NCI-H748 (cell line): ENCODE results near the gene SLC25A47.
A peak's percentile ranks its signal among the peaks of the same experiment; 100 is the strongest.
"Not testable (repeated sequence)": the region's sequence is repeated elsewhere in the genome, so short reads cannot be mapped to it uniquely, and the experiment has no call there.

Experiments used
- DNase-seq: peaks from one replicate; lab custom pipeline; 2025; ENCODE audit not compliant: unreplicated experiment; lab: John Stamatoyannopoulos, UW

Gene SLC25A47

DNA sequence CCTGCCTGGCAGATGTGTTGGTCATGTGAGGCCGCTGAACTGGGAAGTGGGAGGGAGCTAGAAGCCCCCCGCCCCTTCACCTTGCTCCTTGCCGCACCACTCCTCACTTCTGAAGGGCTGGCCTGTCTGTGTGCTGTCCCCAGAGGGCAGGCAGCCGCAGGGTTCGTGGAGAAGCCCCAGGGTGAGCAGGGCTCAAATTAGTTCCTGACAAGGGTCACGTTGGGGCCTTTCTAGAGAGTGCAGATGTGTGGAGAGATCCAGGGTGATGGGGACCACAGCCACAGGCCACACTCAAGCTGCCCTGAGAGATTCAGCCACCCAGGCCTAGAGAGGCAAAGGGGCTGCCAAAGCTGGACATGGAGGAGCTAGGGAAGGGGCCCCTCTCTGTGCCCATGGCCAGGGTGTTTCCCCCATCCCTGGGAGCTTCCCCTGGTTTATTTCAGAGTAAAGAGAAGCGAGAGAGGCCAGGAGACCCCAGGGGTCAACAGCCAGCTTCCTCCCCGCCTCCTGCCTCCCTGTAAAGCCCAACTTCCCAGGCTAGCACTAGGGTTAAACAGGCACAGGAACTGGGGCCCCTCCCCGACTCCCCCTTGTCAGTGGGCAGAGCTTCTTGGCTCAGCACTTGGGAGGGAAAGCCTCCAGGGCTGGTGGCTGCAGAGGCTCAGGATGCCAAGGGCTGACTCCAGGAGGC is 33.1 kb upstream of the SLC25A47 start:
- DNase-seq, result no peak

DNA sequence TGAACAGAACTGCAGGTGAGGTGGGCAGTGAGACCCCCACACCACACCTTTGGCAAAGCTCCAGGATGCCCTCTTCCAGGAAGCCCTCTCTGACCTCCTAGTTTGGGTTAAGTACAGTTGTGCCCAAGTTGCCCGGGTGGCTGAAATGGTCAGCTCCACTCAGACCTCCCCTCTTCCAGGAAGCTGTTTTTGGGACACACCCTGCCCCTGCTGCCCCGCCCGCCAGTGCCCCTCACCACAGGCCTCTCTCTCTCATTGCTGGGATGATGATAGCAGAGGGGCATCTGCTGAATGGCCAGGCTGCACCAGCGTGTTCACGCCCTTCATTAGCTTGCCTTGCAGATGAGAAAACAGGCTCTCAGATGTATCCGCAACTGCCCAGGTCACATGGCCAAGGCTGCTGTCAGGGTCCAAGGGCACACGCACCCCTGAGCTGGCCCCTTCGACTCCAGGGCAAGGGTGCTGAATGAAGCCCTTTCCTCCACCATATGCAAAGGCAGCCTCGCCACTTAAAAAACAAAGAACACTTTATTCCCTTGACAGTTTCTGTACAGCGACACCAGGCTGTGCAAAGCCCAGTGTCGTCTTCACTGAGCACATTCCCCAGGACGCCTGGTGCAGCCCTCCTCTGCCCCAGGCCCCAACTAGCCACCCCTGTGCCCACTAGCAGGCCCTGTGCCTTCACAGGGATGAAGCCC is 32.4 kb upstream of the SLC25A47 start:
- no peak for DNase-seq

DNA sequence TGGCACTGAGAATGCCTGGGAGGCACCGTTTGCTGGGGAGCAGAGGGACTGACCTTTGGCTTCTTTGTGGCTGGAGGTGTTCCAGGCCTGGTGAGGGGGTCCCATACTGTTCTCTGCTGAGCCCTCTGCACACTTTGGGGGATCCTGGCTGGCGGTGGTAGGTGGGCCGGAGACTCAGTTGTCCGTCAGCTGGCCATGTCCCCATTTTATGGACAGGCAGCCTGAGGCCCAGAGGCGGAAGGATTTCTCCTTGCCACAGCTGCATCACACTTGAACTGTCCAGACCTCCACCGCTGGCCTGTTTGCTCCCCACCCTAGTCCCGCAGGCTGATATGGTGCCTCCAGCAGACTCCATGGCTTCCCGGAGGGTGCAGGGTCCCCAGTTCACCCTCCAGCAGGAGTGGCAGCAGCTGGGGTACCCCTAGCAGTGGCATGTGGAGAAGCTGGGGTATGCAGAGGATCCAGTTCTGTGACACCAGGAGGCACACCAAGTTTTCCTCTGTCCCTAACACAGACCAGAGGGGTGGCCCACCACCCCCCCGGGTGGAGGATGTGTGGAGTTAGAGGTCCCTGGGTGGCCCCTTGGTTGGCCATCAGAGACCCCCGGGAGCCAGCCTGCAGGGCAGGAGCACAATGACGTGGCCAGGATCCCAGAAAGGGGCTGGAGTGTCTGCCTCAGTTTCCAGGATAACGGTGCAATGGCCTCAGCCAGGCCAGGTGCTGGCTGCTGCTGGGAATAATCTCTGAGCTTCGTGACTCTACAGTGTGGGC is 31.6 kb upstream of the SLC25A47 start:
- no peak for DNase-seq

DNA sequence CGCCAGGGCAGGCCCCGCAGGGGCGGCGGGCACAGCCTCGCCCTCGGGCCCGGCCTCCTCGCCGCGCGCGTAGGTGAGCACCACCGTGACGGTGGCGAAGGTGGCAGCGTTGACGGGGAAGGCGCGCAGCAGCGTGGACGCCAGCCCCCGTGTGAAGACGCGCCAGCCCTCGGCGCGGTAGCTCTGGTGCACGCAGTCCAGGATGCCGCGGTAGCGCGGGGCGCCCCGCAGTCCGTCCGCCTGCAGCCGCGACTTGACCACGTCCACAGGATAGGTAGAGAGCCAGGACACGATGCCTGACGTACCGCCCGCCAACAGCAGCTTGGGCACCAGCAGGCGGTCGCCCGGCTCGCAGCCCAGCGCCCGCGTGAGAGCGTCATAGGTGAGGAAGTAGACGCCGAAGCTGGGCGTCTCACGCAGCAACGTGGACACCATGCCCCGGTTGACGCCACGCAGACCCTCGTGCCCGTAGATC is 30.8 kb upstream of the SLC25A47 start:
- DNase-seq, result no peak

DNA sequence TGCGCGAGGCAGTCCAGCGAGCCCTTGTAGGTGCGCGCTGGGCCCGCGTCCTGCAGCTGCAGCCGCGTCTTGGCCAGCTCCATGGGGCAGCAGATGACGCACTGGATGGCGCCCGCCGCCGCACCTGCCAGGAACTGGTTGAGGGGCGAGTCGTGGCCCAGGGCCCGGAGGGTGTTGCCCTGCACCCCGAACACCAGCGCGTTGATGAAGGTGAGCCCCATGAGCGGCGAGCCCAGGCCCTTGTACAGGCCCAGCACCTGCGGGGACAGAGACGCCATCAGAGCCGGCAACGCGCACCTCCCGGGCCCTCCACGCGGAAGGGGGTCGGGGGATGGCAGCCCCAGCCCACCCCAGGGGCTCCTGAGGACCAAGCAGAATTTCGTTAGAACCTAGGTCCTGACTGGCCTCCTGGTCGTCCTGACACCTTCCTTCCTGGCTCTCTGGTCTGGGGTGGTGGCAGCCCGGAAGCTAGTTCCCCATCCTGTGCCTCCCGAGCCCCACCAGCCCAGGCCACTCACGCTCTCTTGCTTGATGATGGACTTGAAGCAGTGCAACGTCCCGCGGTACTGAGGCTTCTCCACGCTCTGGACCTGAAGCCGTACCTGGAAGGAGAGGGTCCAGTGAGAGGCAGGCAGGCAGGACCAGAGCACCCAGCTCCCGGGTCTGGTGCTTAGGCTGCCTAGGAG is 30.2 kb upstream of the SLC25A47 start:
- DNase-seq, result no peak

DNA sequence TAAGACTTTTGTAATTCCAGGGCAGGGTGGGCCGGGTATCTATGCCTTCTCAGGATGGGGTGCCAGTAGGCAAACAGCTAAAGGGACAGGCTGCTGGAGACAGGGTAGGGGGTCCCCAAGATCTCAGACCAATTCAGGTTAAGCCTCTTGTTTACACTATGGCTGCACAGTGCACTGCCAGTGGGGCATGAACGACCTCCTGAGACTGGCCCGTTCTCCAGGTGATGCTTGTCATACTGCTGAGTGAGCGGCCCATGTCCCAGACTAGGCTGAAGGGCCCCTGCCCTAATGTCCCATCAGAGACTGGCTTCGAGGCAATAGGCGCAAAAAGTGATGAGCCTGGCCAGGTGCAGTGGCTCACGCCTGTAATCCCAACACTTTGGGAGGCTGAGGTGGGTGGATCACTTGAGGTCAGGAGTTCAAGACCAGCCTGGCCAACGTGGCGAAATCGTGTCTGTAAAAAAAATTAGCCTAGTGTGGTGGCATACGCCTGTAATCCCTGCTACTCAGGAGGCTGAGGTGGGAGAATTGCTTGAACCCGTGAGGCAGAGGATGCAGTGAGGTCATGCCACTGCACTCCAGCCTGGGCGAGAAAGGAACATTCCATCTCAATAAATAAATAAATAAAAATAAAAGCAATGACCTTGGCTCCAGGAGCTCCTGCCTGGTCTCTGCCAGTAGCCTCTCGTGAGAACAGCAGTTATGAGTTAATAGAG is 29.5 kb upstream of the SLC25A47 start:
- DNase-seq, result no peak

DNA sequence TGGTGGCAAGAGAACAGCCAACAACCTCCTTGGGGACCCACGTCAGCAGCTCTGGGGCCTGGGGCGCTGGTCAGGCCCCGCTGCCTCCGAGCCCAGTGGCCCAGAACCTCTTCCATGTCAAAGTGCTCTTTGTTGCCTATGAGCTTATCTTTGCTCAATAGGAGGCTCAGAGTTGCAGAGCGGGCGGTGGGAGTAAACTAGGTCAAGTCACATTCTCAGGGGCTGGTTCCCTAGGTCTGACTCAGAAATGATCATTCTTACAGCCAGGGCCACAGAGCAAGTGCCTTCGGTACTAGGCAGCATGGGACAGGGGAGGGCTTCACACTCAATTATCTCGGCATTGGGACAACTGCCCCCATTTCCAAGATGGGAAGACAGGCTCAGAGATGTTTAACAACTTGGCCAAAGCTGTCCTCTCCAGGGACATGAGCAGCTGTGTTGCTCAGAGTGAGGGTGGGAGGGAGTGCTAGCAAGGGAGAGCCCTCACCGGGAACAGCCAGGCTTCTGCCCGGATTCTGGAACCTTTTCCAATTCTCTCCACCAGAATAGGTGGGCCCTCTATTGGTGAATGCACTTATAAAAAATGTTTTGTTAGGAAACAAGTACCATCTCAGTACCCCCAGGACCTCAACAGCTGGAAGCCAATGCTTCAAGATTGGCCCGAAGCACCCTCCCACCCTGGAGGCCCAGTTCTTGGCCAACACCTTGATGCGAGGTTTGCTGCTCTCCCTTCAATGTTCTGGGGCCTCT is 28.8 kb upstream of the SLC25A47 start:
- DNase-seq, result no peak

DNA sequence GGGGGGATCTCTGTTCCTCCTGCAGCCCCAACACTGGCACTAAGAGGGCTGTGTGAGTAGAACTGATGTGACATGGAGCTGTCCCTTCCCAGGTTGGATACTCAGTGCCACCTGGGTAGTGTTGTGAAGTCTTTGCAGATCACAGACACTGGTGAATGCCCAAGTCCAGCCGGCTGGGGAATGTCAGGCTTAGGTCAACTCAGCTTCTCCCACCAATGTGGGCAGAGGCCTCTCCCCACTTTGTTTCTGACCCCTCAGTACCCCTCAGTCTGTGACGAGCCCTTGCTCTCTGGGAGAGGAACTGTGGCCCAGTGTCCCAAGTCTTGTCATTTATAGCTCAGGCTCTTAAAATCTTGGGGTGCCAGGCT is 28.2 kb upstream of the SLC25A47 start:
- no peak for DNase-seq

DNA sequence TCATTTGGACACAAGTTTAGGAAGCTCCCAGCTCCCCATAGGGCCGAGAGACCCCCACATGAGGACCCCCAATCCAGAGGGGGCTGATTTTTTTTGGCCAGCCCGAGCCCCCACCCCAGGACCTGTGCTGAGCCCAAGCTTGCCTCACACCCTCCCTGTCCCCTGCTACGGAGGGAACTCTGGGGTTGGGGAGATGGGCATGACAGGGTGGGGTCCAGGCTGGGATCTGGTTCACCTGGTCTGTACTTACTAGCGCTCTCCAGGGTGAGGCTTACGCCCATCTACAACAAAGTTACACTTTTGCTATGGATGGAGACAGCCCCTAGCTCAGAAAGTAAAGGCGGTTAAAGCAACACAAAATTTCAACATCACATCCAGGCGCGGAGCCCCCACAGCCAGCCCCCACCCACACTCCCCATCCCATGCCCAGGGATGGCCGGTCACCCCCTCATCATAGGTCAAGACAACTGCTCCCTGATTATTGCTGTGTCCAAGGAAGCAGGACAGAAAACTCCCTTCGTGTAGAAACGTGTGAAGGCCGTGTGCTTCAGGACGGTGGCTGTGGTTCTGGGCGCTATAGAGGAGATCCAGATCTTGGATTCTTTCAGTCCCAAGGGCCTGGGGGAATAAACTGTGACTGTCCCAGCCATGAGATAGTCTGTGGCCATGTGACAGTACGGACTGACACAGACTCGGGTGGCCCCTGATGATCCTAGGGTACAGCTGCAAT is 27.6 kb upstream of the SLC25A47 start:
- no peak for DNase-seq

DNA sequence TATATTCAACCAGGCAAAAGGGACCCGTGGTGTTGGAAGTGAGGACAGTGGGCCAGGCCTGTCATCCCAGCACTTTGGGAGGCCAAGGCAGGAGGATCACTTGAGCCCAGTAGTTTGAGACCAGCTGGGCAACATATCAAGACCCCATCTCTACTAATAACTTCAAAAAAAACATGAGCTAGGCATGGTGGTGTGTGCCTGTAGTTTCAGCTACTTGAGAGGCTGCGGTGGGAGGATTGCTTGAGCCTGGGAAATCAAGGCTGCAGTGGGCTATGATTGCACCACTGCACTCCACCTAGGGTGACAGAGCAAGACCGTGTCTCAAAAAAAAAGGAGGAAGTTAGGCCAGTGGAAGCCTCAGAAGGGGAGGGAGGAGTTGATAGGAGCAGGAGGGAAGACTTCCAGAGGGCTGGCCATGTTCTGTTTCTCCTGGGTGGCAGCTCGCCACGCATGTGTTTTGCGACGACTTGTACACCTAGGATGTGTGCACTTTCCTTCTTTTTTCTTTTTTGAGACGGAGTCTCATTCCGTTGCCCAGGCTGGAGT is 27.0 kb upstream of the SLC25A47 start:
- DNase-seq, result no peak

DNA sequence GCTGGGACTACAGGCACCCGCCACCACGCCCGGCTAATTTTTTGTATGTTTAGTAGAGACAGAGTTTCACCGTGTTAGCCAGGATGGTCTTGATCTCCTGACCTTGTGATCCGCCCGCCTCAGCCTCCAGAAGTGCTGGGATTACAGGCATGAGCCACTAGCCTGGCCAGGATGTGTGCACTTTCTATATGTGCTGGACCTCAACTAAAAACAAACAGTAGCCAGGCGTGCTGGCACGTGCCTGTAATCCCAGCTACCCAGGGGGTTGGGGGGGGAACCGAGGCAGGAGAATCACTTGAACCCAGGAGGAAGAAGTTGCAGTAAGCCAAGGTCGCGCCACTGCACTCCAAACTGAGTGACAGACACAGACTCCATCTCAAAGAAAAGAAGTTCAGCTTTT is 26.4 kb upstream of the SLC25A47 start:
- not testable (repeated sequence) for DNase-seq

DNA sequence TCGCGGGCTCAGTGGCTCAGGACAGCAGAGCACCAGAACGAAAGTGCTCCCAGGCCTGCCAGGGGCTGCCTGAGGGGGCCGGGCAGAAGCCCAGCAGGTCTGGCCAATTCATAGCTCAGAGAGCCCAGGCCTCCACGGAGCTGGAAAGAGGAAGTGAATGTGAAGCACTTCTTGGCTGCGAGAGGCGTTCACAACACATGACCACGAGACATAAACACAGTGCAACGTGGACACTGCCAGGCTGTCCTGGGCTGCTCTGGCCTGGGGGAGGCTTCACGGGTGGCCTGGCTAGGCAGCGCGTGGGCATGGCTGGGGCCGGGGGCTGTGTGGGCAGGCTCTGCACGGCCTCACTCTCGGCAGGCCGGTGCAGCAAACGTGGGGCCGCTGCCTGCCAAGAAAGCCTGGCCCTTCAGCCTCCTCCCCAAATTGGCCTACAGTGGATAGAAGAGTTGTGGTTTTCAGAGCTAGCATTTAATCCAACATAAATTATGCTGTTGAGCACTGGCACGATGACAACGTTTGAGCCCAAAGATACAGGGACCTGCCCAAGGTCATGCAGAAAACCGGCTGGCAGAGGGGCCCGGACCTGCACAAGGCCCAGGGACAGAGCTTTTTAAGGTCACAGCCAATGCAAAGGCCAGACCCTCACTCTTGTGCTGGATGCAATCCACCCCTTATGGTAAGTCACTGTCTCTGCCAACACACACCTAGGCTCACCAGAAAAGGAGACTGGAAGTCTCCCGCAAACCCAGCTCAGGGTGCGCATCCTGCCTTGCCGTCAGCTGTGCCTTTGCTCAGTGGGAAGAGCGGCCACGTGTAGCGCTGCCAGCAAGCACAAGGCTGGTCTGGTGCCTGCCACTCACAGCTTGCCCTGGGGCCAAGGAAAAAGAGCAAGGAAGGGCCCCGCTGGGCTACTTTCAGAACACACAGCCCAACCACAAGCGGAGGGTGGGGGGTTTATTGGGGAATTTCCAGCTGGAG is 25.5 kb upstream of the SLC25A47 start:
- DNase-seq, result no peak

DNA sequence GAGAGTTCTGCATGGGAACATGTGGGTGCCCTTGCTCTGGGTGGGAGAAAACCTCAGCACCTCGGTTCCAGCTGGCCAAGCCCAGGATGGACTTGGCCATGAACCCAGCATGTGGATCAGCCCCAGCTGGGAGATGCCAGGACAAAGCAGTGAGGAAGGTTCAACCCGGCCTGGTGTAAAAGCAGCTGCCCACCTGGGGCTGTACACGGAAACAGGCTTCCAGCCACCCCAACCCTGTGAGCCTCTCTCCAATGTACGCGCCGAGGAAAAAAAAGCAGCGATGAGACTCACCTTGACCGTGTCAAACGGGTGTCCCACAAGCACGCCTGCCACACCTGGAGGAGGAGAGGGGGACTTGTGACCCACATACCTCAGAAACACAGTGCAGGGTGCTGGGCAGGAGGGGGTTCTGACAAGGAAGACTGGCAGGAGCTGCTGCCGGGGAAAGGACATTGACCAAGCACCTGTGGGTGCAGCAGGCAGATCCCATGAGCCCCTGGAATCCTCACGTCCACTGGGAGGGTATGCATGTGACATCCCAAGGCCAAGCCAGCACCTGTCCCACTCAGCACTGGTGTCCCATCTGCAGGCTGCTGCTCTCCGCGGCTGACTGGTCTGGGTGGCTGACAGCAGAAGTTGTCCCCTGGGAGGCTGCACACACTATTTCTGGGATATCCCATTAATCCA is 24.4 kb upstream of the SLC25A47 start:
- DNase-seq, result no peak

DNA sequence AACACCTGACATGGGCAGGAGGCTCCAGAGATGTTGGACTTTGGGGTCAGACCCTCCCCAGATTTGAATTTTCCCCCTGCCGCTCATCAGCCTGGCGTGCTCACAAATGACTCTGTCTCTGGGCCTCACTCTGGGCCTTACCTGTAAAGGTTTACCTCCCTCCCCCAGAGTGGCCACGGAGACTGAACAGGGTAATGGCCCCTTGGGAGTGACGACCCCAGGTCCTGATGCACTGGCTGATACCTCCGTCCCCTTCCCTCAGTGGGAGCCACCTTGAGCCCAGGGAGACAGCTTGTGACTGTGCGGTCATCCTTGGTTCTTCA is 23.9 kb upstream of the SLC25A47 start:
- DNase-seq, result no peak

DNA sequence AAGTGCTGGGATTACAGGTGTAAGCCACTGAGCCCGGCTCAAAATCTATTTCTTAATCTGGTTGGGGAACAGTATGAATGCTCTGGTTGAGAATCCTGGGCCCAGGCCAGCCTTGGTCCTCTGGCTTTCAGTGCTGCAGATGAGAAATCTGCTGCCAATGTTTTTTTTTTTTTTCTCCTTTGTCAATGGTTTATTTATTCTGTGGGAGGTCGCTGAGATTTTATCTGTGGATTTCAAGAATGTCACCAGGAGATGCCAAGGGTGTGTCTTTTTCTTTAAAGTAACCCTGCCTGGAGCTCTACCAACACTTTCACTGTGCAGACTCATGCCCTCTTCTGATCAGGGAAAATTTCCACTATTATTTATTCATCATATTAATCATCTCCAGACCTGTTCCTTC is 20.5 kb upstream of the SLC25A47 start:
- DNase-seq, result no peak

DNA sequence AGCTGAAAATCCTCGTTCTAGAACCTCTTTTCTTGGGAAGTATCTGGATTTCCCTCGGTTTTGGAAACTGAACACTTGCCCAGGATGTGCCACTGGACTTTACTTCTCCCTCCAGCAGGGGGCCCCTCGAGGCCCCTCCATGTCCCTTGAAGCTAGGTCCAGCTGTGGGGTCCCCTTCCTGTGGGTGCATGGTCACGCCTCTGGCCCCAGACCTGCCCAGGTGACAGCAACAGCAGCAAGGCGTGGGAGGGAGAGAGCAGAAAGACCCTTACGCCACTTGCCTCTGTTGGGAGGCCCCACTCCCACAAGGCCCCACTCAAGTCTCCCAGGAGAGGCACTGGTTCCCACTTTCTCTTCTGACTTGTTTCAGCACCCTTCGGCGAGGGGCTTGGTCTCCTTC is 20.0 kb upstream of the SLC25A47 start:
- peak; percentile 28 for DNase-seq

DNA sequence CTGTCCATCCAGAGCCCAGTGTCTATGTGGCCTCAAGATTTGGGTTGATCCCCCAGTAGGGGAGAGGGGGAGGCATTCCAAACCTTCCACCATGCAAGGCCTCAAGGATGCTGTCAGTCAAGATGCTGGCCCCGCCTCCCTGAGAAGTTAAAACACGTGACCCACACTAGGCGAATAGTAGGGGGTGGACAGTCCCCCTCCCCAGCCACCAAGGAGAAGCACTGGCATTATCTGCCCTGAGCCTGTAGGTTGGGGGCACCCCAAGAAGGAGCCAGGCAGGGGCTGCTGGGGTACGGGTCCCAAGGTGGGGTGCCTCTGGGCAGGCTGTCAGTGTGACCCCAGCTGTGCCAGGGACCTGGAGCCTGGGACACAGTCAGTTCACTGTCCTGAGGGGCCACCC is 19.2 kb upstream of the SLC25A47 start:
- no peak for DNase-seq
